Body of pancreas (tissue), 4 donors: ENCODE measurements around the gene GRIA3.

Experiments
- CTCF ChIP-seq, 7 experiments: fragments of 450-650 bp in 4 of 7; fragments of 200-600 bp in 3 of 7; sonication (generic) in 3 of 7; IDR thresholded peaks; one replicate each; pipeline ENCODE4 v1.5.1; 2016 to 2019; ENCODE audit warnings: antibody characterized with exemption in 7 of 7
- POLR2A ChIP-seq, 3 donors: fragments of 450-650 bp; IDR thresholded peaks; one replicate each; pipeline ENCODE4 v1.6.1; 2016; ENCODE audit warnings: antibody characterized with exemption in 3 of 3, mild to moderate bottlenecking in 2 of 3

DNA sequence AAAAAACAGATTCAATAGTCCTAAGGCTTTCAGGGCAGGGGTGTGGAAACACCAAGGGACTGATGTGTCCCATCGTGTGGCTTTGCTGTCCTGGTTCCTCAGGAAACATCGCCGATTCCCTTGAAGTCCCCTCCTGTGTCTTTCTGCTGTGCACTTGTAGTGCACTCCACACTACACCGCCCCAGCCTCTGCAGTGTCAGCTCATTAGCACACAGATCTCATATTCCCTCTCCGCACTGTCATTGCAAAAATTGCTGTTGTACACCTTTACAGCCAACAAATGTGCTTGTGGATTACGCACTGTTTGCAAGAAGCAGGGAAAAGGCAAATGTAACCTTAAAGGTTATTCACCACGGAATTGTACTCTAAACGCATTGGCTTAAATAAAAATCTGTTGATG, 5.3 kb downstream of the GRIA3 start:
- TF ChIP-seq CTCF (IDR thresholded peaks at IDR 0.05) (no peak), POLR2A (IDR thresholded peaks at IDR 0.05) (no peak)
